ENCODE results near the gene OXNAD1.

DNA sequence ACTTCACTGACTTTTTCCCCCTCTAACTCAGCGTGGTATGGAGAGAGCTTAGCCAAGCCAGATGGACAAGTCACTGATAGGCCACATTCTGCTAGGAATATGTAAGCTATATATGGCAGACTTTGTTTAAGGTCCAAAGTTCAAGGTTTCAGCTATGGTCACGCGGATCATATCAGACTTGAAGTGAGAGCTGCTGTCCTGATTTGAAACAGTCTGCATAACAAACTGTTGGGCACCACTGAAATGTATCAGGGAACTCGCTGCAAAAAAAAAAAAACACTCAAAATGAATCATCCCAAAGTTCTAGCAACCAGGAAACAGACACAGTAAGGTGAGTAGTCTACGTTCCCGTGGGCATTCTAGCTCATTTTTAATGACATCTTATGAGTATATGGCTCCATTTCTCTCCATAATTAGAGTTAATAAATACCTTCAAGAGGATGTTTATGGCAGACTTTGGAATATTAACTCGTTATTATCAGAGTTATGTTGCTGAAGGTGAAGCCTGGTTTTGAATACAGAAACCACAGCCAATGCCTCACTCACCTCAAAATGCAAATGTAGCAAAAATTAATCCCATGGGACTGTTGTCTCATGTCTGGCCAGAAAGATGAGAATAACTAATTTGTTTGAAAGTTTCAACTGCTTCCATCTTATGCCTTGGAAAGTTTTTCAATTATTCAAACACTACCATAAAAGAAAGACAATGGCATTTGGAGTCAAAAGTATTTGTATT, 12.6 kb upstream of the OXNAD1 start:
- TF ChIP-seq POLR2AphosphoS5 (IDR thresholded peaks at IDR 0.05; ENCODE audit: low read depth, low read length) = no peak
- no peak for TF ChIP-seq POLR2A (IDR thresholded peaks at IDR 0.05; ENCODE audit: low read depth, low read length)
- no peak for TF ChIP-seq POU2F2 (IDR thresholded peaks at IDR 0.05; ENCODE audit: low read depth, low read length)
- TF ChIP-seq TAF1 (IDR thresholded peaks at IDR 0.05; ENCODE audit: low read depth, low read length) = no peak
